Mucosa of descending colon (tissue), 3 donors: ENCODE data around the gene GRB10. TPM values are rescaled to one million over a fixed set of nuclear protein-coding genes. Genes with fewer than 3 reads are reported as not detected.

Experiments
- ATAC-seq: fragments of 200-7000 bp; cut with Tn5 transposase; one replicate; pipeline ENCODE4 v1.9.1; 2020; ENCODE audit warnings: mild to moderate bottlenecking, moderate library complexity
- DNase-seq, 3 donors: peaks; one replicate each; pipeline ENCODE4 v3.0.0-alpha.2; 2020
- H3K36me3 ChIP-seq: fragments of 200-600 bp; one replicate; pipeline ENCODE4 v1.8.0; 2021; ENCODE audit warnings: low read depth, mild to moderate bottlenecking
- H3K4me1 ChIP-seq: fragments of 200-600 bp; one replicate; pipeline ENCODE4 v1.8.0; 2021; ENCODE audit warnings: low read depth, mild to moderate bottlenecking
- H3K4me3 ChIP-seq: fragments of 200-600 bp; one replicate; pipeline ENCODE4 v1.8.0; 2021; ENCODE audit warnings: mild to moderate bottlenecking
- H3K9me3 ChIP-seq: fragments of 200-600 bp; one replicate; pipeline ENCODE4 v1.8.0; 2021; ENCODE audit warnings: mild to moderate bottlenecking
- intact Hi-C, 2 donors: fragments of 100-400 bp; cut with DNase I in 1 of 2; cut with micrococcal nuclease in 1 of 2; formaldehyde crosslinking; loops; one replicate each; pipeline versions ENCODE4 v1.11.0 to v1.11.1; 2022; cut with DNase I, micrococcal nuclease
- total RNA-seq, 3 donors: library from RNA; stranded (reverse); fragmentation: NEBNext Ultra II Directional in 2 of 3; extraction: Animal tissue kit (Norgen Biotek cat#: 25700) in 2 of 3; gene quantifications; one replicate each; pipeline versions ENCODE4 v1.2.1 to v1.2.4, GENCODE V29; 2021 to 2023
- TF ChIP-seq, protein P1 (sequence below): fragments of 200-600 bp; IDR thresholded peaks from one replicate; pipeline ENCODE4 v1.8.0; 2022; ENCODE audit warnings: antibody characterized with exemption, mild to moderate bottlenecking
- donor health status: DM: no; HTN: no; CAD: no; lungs with moderate emphysema.
- donor health status: DM: no; HTN: no; CAD: no.
- donor health status: DM: no; HTN: yes; CAD: no.

The GRB10 gene
- total RNA-seq, 3 donors from 2014 or later = 9.4 to 56.8 (median 13.0) TPM

DNA sequence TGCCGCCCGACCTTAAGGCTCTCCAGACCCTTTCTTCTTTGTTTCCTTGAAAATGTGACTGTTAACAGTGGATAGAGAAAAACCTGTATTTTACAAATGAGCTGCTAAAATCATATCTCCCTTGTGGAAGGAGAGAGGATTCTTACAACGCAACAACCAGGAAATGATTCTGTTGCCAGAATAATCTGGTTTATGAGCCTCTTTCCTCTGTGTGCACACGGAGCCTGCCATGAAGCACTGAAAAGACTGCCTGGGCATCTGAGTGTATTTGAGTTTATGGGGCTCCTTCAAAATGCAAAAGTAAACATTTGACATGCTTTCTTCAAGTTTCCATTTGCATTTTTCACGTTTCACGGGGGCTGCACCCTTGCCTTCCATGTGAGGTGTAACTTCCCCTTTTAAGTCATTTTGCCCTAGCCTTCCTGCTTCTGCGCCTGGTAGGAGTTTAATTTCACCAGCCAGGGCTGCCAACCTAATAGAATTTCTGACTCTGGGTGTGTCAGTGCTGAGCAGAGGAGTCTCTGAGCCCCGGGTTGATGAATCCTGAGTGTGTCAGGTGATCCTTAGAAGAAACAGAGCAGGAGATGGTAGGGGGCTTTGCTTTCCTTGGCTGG is 101.2 kb downstream of the GRB10 start:
- Histone ChIP-seq H3K4me3 (no peak overlapping the region), H3K36me3 (no peaks in the 10 kb centered on the region), H3K4me1 (peaks cover 3% of the 10 kb centered on the region), H3K9me3 (no peaks in the 10 kb centered on the region)
- intact Hi-C loops = no loop called here
- DNase-seq (no peak), ATAC-seq (peak; percentile 90)
- TF ChIP-seq, protein P1, sequence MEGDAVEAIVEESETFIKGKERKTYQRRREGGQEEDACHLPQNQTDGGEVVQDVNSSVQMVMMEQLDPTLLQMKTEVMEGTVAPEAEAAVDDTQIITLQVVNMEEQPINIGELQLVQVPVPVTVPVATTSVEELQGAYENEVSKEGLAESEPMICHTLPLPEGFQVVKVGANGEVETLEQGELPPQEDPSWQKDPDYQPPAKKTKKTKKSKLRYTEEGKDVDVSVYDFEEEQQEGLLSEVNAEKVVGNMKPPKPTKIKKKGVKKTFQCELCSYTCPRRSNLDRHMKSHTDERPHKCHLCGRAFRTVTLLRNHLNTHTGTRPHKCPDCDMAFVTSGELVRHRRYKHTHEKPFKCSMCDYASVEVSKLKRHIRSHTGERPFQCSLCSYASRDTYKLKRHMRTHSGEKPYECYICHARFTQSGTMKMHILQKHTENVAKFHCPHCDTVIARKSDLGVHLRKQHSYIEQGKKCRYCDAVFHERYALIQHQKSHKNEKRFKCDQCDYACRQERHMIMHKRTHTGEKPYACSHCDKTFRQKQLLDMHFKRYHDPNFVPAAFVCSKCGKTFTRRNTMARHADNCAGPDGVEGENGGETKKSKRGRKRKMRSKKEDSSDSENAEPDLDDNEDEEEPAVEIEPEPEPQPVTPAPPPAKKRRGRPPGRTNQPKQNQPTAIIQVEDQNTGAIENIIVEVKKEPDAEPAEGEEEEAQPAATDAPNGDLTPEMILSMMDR = no peak

DNA sequence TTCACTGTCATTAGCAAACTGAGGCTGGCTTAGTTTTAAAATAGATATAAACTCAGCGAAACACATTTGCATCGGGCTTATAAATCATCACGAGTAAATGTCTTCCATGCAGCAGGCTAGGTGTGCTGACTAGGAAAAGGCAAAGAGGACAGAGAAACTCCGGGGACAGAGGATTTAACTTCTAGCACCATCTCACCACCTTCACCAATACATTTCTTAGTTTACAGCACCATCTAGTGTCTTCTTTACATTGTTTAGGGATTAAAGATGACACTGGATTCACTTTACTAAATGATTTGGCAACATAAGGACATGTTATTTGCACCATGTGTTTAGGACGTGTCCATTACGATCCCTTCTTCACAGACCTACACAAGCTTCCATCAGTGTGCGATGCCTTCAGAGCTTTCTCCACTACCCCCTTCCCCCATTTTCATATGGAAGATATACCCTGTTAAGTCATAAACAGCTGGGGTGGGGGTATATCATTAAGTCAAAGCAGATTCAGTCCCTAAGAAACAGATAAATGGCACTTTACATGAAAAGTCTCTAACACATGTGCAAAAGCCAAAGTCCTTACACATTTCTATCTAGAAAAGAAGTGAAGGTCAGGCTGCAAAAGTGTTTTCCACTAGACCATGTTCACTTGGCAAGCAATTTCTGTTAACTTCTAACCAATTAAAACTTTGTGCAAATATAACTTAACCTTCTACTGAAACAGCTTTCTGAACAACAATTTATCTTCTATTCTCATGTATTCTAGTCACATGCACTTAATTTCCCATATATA is 103.3 kb downstream of the GRB10 start:
- Histone ChIP-seq H3K4me1 (peaks cover 3% of the 10 kb centered on the region), H3K4me3 (no peak overlapping the region), H3K36me3 (no peaks in the 10 kb centered on the region), H3K9me3 (no peaks in the 10 kb centered on the region)
- intact Hi-C loops = loop anchor here (5.0 to 10.0 kb wide), 3 partner anchors 205 to 475 kb away; no protein-coding TSS in a partner anchor
- TF ChIP-seq, protein P1 = no peak
- ATAC-seq = peak; percentile 53
- no peak for DNase-seq

DNA sequence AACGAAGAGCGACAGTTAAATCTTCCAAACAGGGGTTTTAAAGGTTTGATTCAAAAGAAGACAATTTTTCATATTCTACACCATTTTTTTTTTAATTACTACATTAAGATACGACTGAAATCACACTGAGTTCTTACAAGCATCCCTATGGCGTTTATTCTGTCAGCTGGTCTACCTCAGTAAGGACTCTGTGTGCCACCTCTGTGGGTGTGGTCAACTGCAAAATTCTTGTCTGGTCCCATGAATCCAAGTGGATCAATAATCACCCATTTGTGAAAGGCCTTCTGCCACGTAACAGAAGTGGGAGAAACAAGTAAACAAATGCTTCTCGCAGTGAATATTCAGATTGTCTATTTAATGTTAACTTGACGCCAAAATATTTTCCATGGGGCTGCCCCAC is 104.1 kb downstream of the GRB10 start:
- H3K36me3 ChIP-seq = no peaks in the 10 kb centered on the region
- no peak for DNase-seq
- peaks cover 3% of the 10 kb centered on the region for H3K4me1 ChIP-seq
- intact Hi-C loops = loop anchor here (5.0 to 10.0 kb wide), 3 partner anchors 204 to 474 kb away; no protein-coding TSS in a partner anchor
- no peaks in the 10 kb centered on the region for H3K9me3 ChIP-seq
- ATAC-seq = no peak
- no peak overlapping the region for H3K4me3 ChIP-seq
- TF ChIP-seq, protein P1 = no peak

DNA sequence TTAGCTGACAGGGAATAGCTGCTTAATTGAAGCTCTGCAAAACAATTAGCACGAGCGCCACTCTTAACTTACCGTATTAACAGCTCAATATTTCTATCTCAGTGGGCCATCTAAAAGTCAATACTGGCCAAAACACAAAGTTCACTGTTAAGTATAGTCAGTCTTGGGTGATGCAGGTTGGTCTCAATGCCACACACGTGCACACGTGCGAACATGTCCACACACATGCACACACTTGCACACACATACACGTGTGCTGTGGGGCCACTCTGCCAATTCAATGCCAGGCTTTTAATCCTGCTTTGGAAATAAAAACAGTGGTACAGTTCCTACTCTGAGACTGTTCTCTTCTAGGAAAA is 105.1 kb downstream of the GRB10 start:
- no peaks in the 10 kb centered on the region for H3K9me3 ChIP-seq
- H3K4me3 ChIP-seq = no peak overlapping the region
- TF ChIP-seq, protein P1 = no peak
- DNase-seq = no peak
- H3K36me3 ChIP-seq = no peaks in the 10 kb centered on the region
- intact Hi-C loops = loop anchor here (5.0 to 10.0 kb wide), 3 partner anchors 203 to 473 kb away; no protein-coding TSS in a partner anchor
- H3K4me1 ChIP-seq = peaks cover 3% of the 10 kb centered on the region
- ATAC-seq = no peak

DNA sequence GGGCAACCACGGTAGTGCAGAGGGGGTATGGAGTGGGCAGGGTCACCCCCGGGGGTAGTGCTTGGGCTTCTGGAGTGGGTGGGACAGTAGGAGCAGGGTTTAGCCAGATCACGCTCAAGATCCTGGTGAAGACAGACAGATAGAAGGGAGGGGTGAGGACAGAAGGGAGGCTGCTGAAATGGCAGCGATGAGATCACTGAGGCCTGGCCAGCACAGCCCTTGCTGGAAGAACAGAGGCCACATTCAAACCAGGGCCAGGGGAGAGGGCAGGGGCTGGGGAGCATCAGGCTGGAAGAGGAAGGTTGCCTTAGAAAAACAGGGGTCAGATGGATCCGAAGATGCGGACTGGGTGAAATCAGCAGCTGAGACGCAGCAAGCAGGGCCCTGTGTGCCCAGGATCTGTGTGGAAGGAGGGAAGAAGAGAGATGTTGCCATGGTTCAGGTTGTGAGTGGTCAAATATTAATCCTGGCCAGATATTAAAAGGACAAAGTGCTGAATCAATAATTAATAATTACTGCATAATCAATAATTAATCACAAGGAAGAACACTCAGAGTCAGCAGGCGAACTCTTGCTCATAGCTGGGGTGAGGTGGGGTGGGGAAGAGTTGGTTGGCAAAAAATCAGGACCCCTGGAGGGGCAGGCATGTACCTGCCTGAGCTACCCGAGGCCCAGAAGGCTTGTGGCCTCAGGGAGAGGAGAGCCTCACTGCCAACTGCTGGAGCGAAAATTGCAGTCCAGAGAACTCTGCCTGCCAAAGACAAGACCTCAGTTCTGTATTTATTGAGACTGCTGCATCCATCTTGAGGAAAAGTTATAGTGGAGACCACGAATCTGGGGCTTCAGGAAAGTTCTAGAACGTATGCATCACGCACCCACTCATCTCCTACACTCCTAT is 105.7 kb downstream of the GRB10 start:
- ATAC-seq (no peak), DNase-seq (no peak)
- Histone ChIP-seq H3K4me1 (peaks cover 3% of the 10 kb centered on the region), H3K9me3 (no peaks in the 10 kb centered on the region), H3K36me3 (no peaks in the 10 kb centered on the region), H3K4me3 (no peak overlapping the region)
- intact Hi-C loops = loop anchor here (5.0 to 10.0 kb wide), 3 partner anchors 202 to 472 kb away; no protein-coding TSS in a partner anchor
- TF ChIP-seq, protein P1 = no peak
